MCF 10A (cell line): ENCODE measurements around the gene OR2T5. TPM values are rescaled to one million over a fixed set of nuclear protein-coding genes. Genes with fewer than 3 reads are reported as not detected.
"Not testable (repeated sequence)": the region's sequence is repeated elsewhere in the genome, so short reads cannot be mapped to it uniquely, and the experiment has no call there.

Experiments used
- BruUV-seq: library from RNA; stranded (reverse); fragments of 400-500 nt; replicated peaks from 2 replicates; lab custom pipeline; 2021; lab: Mats Ljungman, UMichigan
- CTCF ChIA-PET: fragments of 300-600 bp; sonication (Branson Sonifier 250); formaldehyde crosslinking; extraction: SDS; loops from one replicate; lab custom pipeline; 2021; ENCODE audit warnings: antibody characterized with exemption, inconsistent platforms; lab: Yijun Ruan, JAX
- POLR2A ChIA-PET: fragments of 300-600, 350-650 bp; sonication (Branson Sonifier 250); formaldehyde crosslinking; extraction: SDS; loops from one replicate; lab custom pipeline; 2020; ENCODE audit warnings: antibody characterized with exemption, inconsistent platforms; lab: Yijun Ruan, JAX
- DNase-seq: peaks from one replicate; pipeline ENCODE4 v3.0.0-alpha.2; 2018; ENCODE audit not compliant: unreplicated experiment
- H3K27ac Mint-ChIP-seq: one replicate; pipeline ENCODE4 v1.8.0; 2022; ENCODE audit warnings: mild to moderate bottlenecking, low read depth, mixed read lengths; ENCODE audit not compliant: unreplicated experiment
- H3K27me3 Mint-ChIP-seq: one replicate; pipeline ENCODE4 v1.8.0; 2022; ENCODE audit warnings: mixed read lengths; ENCODE audit not compliant: insufficient read depth, unreplicated experiment
- H3K36me3 Mint-ChIP-seq: one replicate; pipeline ENCODE4 v1.8.0; 2022; ENCODE audit warnings: mild to moderate bottlenecking, moderate library complexity, mixed read lengths; ENCODE audit not compliant: insufficient read depth, unreplicated experiment
- H3K4me1 Mint-ChIP-seq: one replicate; pipeline ENCODE4 v1.8.0; 2022; ENCODE audit warnings: mixed read lengths; ENCODE audit not compliant: insufficient read depth, unreplicated experiment
- H3K4me3 Mint-ChIP-seq: one replicate; pipeline ENCODE4 v1.8.0; 2022; ENCODE audit warnings: mild to moderate bottlenecking, moderate library complexity, mixed read lengths; ENCODE audit not compliant: unreplicated experiment
- H3K9me3 Mint-ChIP-seq: one replicate; pipeline ENCODE4 v1.8.0; 2022; ENCODE audit warnings: mixed read lengths; ENCODE audit not compliant: unreplicated experiment
- intact Hi-C: fragments of 100-400 bp; cut with micrococcal nuclease; formaldehyde crosslinking; loops from 2 replicates; pipeline ENCODE4 v1.14.1; 2022
- total RNA-seq: library from RNA; stranded (reverse); gene quantifications from 2 replicates; pipeline ENCODE4 v1.2.3, GENCODE V29; 2022

OR2T5 gene
- total RNA-seq, 1 experiment from 2014 or later, result not detected

- H3K36me3 Mint-ChIP-seq, intact Hi-C loops, BruUV-seq, H3K4me1 Mint-ChIP-seq, H3K27ac Mint-ChIP-seq, DNase-seq, H3K9me3 Mint-ChIP-seq, CTCF ChIA-PET, POLR2A ChIA-PET, H3K4me3 Mint-ChIP-seq: not testable (repeated sequence)
- peaks cover 65% of the 10 kb centered on the region for H3K27me3 Mint-ChIP-seq
Measured at GRCh38 chr1:248475660-248476059, 12.7 kb upstream of the OR2T5 start.

GRCh38 chr1:248481686-248482579 is 6.5 kb upstream of the OR2T5 start:
- H3K27ac Mint-ChIP-seq, H3K9me3 Mint-ChIP-seq, CTCF ChIA-PET, intact Hi-C loops, H3K4me1 Mint-ChIP-seq, POLR2A ChIA-PET, BruUV-seq, H3K36me3 Mint-ChIP-seq, DNase-seq: not testable (repeated sequence)
- peak overlapping the region; percentile 22 for H3K4me3 Mint-ChIP-seq
- peaks cover 50% of the 10 kb centered on the region for H3K27me3 Mint-ChIP-seq

GRCh38 chr1:248496661-248497060 is 8.3 kb downstream of the OR2T5 start:
- H3K4me1 Mint-ChIP-seq, H3K9me3 Mint-ChIP-seq, BruUV-seq, POLR2A ChIA-PET, H3K36me3 Mint-ChIP-seq, H3K27ac Mint-ChIP-seq, H3K4me3 Mint-ChIP-seq, DNase-seq, CTCF ChIA-PET, intact Hi-C loops: not testable (repeated sequence)
- peaks cover 15% of the 10 kb centered on the region for H3K27me3 Mint-ChIP-seq

GRCh38 chr1:248500305-248501035 is 12.1 kb downstream of the OR2T5 start:
- not testable (repeated sequence) for H3K4me1 Mint-ChIP-seq

GRCh38 chr1:248507773-248508172 is 19.4 kb downstream of the OR2T5 start, which contains the start of gene OR2G6:
OR2G6 (plus strand) TSS chr1:248508073; CDS start chr1:248521647, 13,574 bp downstream.
- H3K27ac Mint-ChIP-seq, BruUV-seq, H3K36me3 Mint-ChIP-seq, DNase-seq, intact Hi-C loops, H3K27me3 Mint-ChIP-seq, H3K4me3 Mint-ChIP-seq, H3K9me3 Mint-ChIP-seq, POLR2A ChIA-PET, H3K4me1 Mint-ChIP-seq, CTCF ChIA-PET: not testable (repeated sequence)

More at GRCh38 chr1:248500305-248501035, 12.1 kb downstream of the OR2T5 start:
- CTCF ChIA-PET, H3K27ac Mint-ChIP-seq, H3K9me3 Mint-ChIP-seq, H3K4me3 Mint-ChIP-seq, BruUV-seq, H3K36me3 Mint-ChIP-seq, intact Hi-C loops, DNase-seq, POLR2A ChIA-PET: not testable (repeated sequence)
- peaks cover 16% of the 10 kb centered on the region for H3K27me3 Mint-ChIP-seq

GRCh38 chr1:248510217-248510616 is 21.8 kb downstream of the OR2T5 start:
- POLR2A ChIA-PET, BruUV-seq, H3K4me1 Mint-ChIP-seq, intact Hi-C loops, H3K27ac Mint-ChIP-seq, H3K27me3 Mint-ChIP-seq, CTCF ChIA-PET, H3K4me3 Mint-ChIP-seq, H3K36me3 Mint-ChIP-seq, H3K9me3 Mint-ChIP-seq, DNase-seq: not testable (repeated sequence)
